Mesendoderm (in vitro differentiated cells): Measurements from ENCODE around the gene NLRP9.

Experiments
- DNase-seq: peaks from one replicate; pipeline ENCODE4 v3.0.0; 2013
- H2AK5ac ChIP-seq: 2 replicates; pipeline ENCODE4 v1.6.1; 2013; ENCODE audit warnings: low read length, inconsistent platforms
- H2BK120ac ChIP-seq: 2 replicates; pipeline ENCODE4 v1.6.1; 2013; ENCODE audit warnings: low read depth, mild to moderate bottlenecking, low read length, moderate library complexity, mixed read lengths
- H2BK15ac ChIP-seq: replicated peaks from 2 replicates; pipeline ENCODE4 v1.6.1; 2013; ENCODE audit warnings: low read depth, mild to moderate bottlenecking, moderate library complexity
- H2BK5ac ChIP-seq: 2 replicates; pipeline ENCODE4 v1.6.1; 2013; ENCODE audit warnings: low read length, inconsistent platforms
- H3K18ac ChIP-seq: 2 replicates; pipeline ENCODE4 v1.6.1; 2013; ENCODE audit warnings: mild to moderate bottlenecking, low read length, mixed read lengths
- H3K23ac ChIP-seq: one replicate; pipeline ENCODE4 v1.6.1; 2013; ENCODE audit warnings: low read length
- H3K27ac ChIP-seq: 2 replicates; pipeline ENCODE4 v1.5.1; 2013; ENCODE audit warnings: low read depth, mild to moderate bottlenecking, inconsistent platforms, low read length, moderate library complexity
- H3K27me3 ChIP-seq: 2 replicates; pipeline ENCODE4 v1.6.1; 2013; ENCODE audit warnings: low read length, control low read depth, mild to moderate bottlenecking, inconsistent platforms; ENCODE audit not compliant: insufficient read depth, poor library complexity
- H3K36me3 ChIP-seq: 2 replicates; pipeline ENCODE4 v1.6.1; 2013; ENCODE audit warnings: low read length, inconsistent platforms; ENCODE audit not compliant: control insufficient read depth, insufficient read depth
- H3K4ac ChIP-seq: one replicate; pipeline ENCODE4 v1.6.1; 2013; ENCODE audit warnings: low read depth, mild to moderate bottlenecking, low read length, moderate library complexity
- H3K4me1 ChIP-seq: 2 replicates; pipeline ENCODE4 v1.6.1; 2013; ENCODE audit warnings: low read depth, low read length, inconsistent platforms; ENCODE audit not compliant: control insufficient read depth
- H3K4me2 ChIP-seq: 2 replicates; pipeline ENCODE4 v1.6.1; 2013; ENCODE audit warnings: low read length
- H3K4me3 ChIP-seq: 2 replicates; pipeline ENCODE4 v1.5.1; 2013; ENCODE audit warnings: mild to moderate bottlenecking, low read length
- H3K56ac ChIP-seq: one replicate; pipeline ENCODE4 v1.6.1; 2013; ENCODE audit warnings: low read length
- H3K79me1 ChIP-seq: 2 replicates; pipeline ENCODE4 v1.6.1; 2013; ENCODE audit warnings: low read length, inconsistent platforms
- H3K79me2 ChIP-seq: 2 replicates; pipeline ENCODE4 v1.6.1; 2013; ENCODE audit warnings: mild to moderate bottlenecking, low read length; ENCODE audit not compliant: control insufficient read depth, insufficient read depth
- H3K9ac ChIP-seq: 2 replicates; pipeline ENCODE4 v1.6.1; 2013; ENCODE audit warnings: low read length, inconsistent platforms
- H4K5ac ChIP-seq: one replicate; pipeline ENCODE4 v1.6.1; 2013; ENCODE audit warnings: low read length
- H4K8ac ChIP-seq: one replicate; pipeline ENCODE4 v1.6.1; 2013; ENCODE audit warnings: low read depth, mild to moderate bottlenecking, control low read depth, low read length, moderate library complexity
- WGBS: extraction: QIAGEN DNeasy Blood & Tissue Kit; methylation state at CpG from one replicate; pipeline ENCODE4 v1.1.7; 2013; ENCODE audit warnings: low lambda C conversion rate, missing lambda C conversion rate; ENCODE audit not compliant: insufficient coverage; ENCODE audit errors: extremely low coverage; 5-methylcytosine and 5-hydroxymethylcytosine counted together

The NLRP9 gene

GRCh38 chr19:55716531-55716930, 21.7 kb downstream of the NLRP9 start:
- Histone ChIP-seq H3K4me3 (no peak overlapping the region), H4K5ac (no peak overlapping the region), H3K4me2 (no peak overlapping the region), H3K36me3 (no peaks in the 10 kb centered on the region), H3K4me1 (no peaks in the 10 kb centered on the region), H2BK120ac (no peak overlapping the region), H3K27ac (no peak overlapping the region), H3K79me1 (no peaks in the 10 kb centered on the region), H3K9ac (no peak overlapping the region), H3K18ac (no peak overlapping the region), H3K56ac (no peak overlapping the region), H3K4ac (no peak overlapping the region), H3K27me3 (no peaks in the 10 kb centered on the region), H2BK15ac (no peak overlapping the region), H3K79me2 (no peaks in the 10 kb centered on the region), H2AK5ac (no peak overlapping the region), H4K8ac (no peak overlapping the region), H2BK5ac (no peak overlapping the region), H3K23ac (no peak overlapping the region)
- no CpG with 5 or more reads among the region's 15 CpGs for WGBS
- no peak for DNase-seq

DNA sequence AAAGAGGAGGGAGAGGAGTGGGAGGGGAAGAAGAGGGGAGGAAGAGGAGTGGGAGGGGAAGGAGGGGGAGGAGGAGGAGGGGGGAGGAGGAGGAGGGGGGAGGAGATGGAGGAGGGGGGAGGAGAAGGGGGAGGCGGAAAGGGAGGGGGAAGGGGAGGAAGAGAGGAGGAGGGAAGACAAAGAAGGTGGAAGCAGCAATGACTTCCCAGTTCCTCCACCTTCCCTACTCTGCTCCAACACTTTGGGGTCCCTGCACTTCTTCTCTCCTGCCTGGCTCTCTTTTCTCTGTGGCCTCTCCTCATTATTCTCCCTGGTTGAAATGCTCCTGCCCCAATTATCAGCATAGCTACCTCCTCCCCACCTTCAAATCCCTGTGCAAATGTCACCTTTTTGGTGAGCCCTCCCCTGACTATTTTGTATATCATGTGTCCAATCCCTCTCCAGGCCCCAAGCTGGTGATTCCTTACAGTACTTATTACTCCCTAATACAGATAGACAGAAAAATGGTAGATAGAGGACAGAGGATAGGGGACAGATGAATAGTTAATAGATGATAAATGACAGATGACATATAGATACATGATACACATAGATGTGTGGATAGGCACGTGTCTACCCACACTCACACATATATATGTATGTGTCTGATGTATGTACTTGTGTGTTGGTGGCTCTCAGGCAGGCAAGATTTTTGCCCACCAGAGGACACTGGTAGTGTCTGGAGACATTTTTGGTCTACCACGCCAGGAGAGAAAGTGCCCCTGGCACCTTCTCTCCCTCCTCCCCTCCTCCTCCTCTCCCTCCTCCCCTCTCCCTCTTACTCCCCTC, 25.2 kb downstream of the NLRP9 start:
- Histone ChIP-seq H3K27ac (no peak overlapping the region), H4K5ac (no peak overlapping the region), H2BK120ac (no peak overlapping the region), H3K9ac (no peak overlapping the region), H3K79me1 (no peaks in the 10 kb centered on the region), H3K4me2 (no peak overlapping the region), H3K36me3 (no peaks in the 10 kb centered on the region), H3K56ac (no peak overlapping the region), H3K79me2 (no peaks in the 10 kb centered on the region), H2BK5ac (no peak overlapping the region), H2AK5ac (no peak overlapping the region), H3K4ac (no peak overlapping the region), H3K4me3 (no peak overlapping the region), H3K23ac (no peak overlapping the region), H4K8ac (no peak overlapping the region), H2BK15ac (no peak overlapping the region), H3K4me1 (no peaks in the 10 kb centered on the region), H3K18ac (no peak overlapping the region), H3K27me3 (no peaks in the 10 kb centered on the region)
- WGBS, result no CpG with 5 or more reads among the region's 3 CpGs
- DNase-seq, result no peak

DNA sequence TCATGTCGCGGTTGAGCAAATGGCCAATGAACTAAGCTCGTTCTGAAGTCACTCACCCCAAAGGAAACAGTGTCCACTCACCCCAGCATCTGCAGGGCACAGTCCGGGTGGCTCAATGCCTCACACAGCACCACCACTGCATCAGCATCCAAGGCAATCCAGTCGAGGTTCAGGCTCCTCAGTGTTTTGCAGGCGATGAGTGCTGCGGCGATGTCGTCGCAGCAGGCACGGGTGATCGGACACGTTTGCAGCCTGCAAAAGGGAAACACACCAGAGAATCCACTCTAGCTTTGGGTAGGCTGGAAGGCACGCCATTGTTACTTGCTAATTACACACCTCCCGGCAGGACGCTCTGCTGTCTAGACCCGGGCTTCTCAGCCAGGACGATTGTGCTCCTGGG, 26.5 kb downstream of the NLRP9 start:
- no peak overlapping the region for H2BK5ac ChIP-seq
- H3K36me3 ChIP-seq, result no peaks in the 10 kb centered on the region
- H3K27ac ChIP-seq, result no peak overlapping the region
- H3K79me1 ChIP-seq, result no peaks in the 10 kb centered on the region
- no CpG with 5 or more reads among the region's 18 CpGs for WGBS
- no peak overlapping the region for H4K5ac ChIP-seq
- H2AK5ac ChIP-seq, result no peak overlapping the region
- no peak overlapping the region for H3K18ac ChIP-seq
- no peak overlapping the region for H3K4ac ChIP-seq
- H3K27me3 ChIP-seq, result no peaks in the 10 kb centered on the region
- H3K79me2 ChIP-seq, result no peaks in the 10 kb centered on the region
- no peak overlapping the region for H3K9ac ChIP-seq
- no peak overlapping the region for H3K4me2 ChIP-seq
- H2BK120ac ChIP-seq, result no peak overlapping the region
- no peaks in the 10 kb centered on the region for H3K4me1 ChIP-seq
- no peak for DNase-seq
- H2BK15ac ChIP-seq, result no peak overlapping the region
- no peak overlapping the region for H3K4me3 ChIP-seq
- no peak overlapping the region for H3K23ac ChIP-seq
- H4K8ac ChIP-seq, result no peak overlapping the region
- no peak overlapping the region for H3K56ac ChIP-seq

DNA sequence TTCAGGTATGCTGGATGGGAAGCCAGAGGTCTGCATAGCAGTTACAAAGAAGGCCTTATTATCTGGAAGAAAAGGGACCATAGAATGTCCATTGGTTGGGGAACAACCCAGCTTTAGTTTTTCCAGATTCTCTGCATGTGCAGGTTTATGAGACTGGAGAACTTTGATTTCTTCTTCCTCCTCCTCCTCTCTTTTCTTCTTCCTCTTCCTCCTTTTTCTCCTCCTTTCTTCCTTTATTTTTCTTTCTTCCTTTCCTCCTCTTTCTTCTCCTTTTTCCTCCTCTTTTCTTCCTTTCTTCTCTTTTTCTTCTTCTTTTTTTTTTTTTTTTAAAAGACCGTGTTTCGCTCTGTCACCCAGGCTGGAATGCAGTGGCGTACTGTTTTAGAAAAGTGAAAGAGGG, 32.2 kb downstream of the NLRP9 start:
- Histone ChIP-seq H2BK120ac (no peak overlapping the region), H2BK5ac (no peak overlapping the region), H4K8ac (no peak overlapping the region), H3K36me3 (peaks cover 3% of the 10 kb centered on the region), H3K56ac (no peak overlapping the region), H3K27me3 (no peaks in the 10 kb centered on the region), H3K18ac (no peak overlapping the region), H2AK5ac (no peak overlapping the region), H3K23ac (no peak overlapping the region), H3K79me2 (no peaks in the 10 kb centered on the region), H4K5ac (no peak overlapping the region), H2BK15ac (no peak overlapping the region), H3K27ac (no peak overlapping the region), H3K4ac (no peak overlapping the region), H3K4me2 (no peak overlapping the region), H3K79me1 (no peaks in the 10 kb centered on the region), H3K4me3 (no peak overlapping the region), H3K9ac (no peak overlapping the region), H3K4me1 (no peaks in the 10 kb centered on the region)
- no peak for DNase-seq
- WGBS, result no CpG with 5 or more reads among the region's 3 CpGs

DNA sequence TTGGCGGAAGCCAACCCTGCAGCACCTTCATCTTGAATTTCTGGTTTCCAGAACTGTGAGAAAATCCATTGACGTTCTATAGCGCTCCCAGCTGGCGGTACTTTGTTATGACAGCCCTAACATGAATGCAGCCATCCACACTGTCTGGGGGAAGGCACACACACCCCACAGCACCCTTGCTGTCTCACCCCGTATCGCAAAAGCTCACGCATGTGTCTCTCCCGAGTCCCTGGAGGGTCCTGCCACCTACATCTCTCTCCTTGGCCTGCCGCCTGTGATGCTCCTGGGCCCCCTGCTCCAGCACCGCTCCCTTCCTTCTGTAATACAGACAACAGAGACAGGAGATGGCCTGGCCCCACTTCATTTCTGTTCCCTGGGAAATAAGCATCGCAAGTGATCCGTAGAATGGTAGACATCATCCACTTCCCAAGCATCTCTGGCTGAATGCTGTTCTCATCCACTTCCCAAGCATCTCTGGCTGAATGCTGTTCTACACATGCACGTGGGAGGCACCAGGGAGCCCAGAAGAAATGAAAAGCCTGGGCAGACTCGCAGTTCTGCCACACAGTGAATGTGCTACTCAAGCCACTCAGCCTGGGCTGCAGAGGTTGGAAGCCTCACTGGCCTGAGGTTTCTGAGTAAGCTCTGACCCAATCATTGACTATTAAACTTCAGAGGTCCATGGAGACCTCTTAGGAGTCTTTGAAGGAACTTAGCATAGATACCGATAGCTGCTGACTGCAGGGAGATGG, 33.5 kb downstream of the NLRP9 start:
- Histone ChIP-seq H2BK15ac (no peak overlapping the region), H3K4me3 (no peak overlapping the region), H4K8ac (no peak overlapping the region), H4K5ac (no peak overlapping the region), H3K79me1 (no peaks in the 10 kb centered on the region), H3K27me3 (no peaks in the 10 kb centered on the region), H2BK120ac (no peak overlapping the region), H3K18ac (no peak overlapping the region), H3K23ac (no peak overlapping the region), H2AK5ac (no peak overlapping the region), H3K27ac (no peak overlapping the region), H3K56ac (no peak overlapping the region), H2BK5ac (no peak overlapping the region), H3K9ac (no peak overlapping the region), H3K4ac (no peak overlapping the region), H3K4me1 (no peaks in the 10 kb centered on the region), H3K4me2 (no peak overlapping the region), H3K79me2 (no peaks in the 10 kb centered on the region), H3K36me3 (peaks cover 3% of the 10 kb centered on the region)
- WGBS, result no CpG with 5 or more reads among the region's 15 CpGs
- no peak for DNase-seq
